HCT116 (cell line): Measurements from ENCODE around the gene TNFSF10. TPM values are rescaled to one million over a fixed set of nuclear protein-coding genes. Genes with fewer than 3 reads are reported as not detected.

Experiments used
- ATAC-seq: fragments of 200-7000 bp; cut with Tn5 transposase; 2 replicates; pipeline ENCODE4 v1.9.1; 2020; ENCODE audit warnings: mild to moderate bottlenecking, moderate library complexity
- BruUV-seq: library from RNA; stranded (reverse); fragments of 400-500 nt; replicated peaks from 2 replicates; lab custom pipeline; 2021; lab: Mats Ljungman, UMichigan
- CTCF ChIA-PET: fragments of 300-600 bp; sonication (Branson Sonifier 250); formaldehyde crosslinking; loops from one replicate; lab custom pipeline; 2021; ENCODE audit warnings: antibody characterized with exemption; lab: Charles Lee
- POLR2A ChIA-PET: fragments of 300-600, 350-600 bp; sonication (Branson Sonifier 250); formaldehyde crosslinking; loops from one replicate; lab custom pipeline; 2021; ENCODE audit warnings: antibody characterized with exemption; lab: Charles Lee
- RAD21 ChIA-PET, 2 experiments: fragments of 300-600 bp; sonication (Branson Sonifier 250); formaldehyde crosslinking; loops; one replicate each; lab custom pipeline; 2023; ENCODE audit warnings: low total read pairs in 2 of 2; ENCODE audit not compliant: uncharacterized antibody in 2 of 2, unreplicated experiment in 2 of 2, low non-redundant PET in 1 of 2; lab: Charles Lee
- DNase-seq: peaks from one replicate; pipeline ENCODE4 v3.0.0-alpha.2; 2010; ENCODE audit warnings: low read depth, low spot score
- H2AFZ ChIP-seq: fragments of 200-600 bp; shearing (Covaris generic), sonication (generic); 2 replicates; pipeline ENCODE4 v1.6.1; 2017; ENCODE audit warnings: low read depth, mixed run types, mixed read lengths, antibody characterized with exemption, low read length; ENCODE audit not compliant: poor library complexity, severe bottlenecking
- H3K27ac ChIP-seq: 2 replicates; pipeline ENCODE4 v1.5.1; 2012; ENCODE audit warnings: low read depth, low read length
- H3K27me3 ChIP-seq: fragments of 200-600 bp; sonication (generic); 2 replicates; pipeline ENCODE4 v1.6.1; 2016; ENCODE audit warnings: mixed run types, low read length, mixed read lengths; ENCODE audit not compliant: insufficient read depth
- H3K36me3 ChIP-seq, 2 experiments: fragments of 200-500 bp in 1 of 2; fragments of 200-600 bp in 1 of 2; sonication (Bioruptor generic) in 1 of 2; sonication (generic) in 1 of 2; 2 replicates each; pipeline versions ENCODE4 v1.5.1 to v1.6.1; 2014 to 2016; ENCODE audit warnings: low read length in 2 of 2, inconsistent platforms in 1 of 2, mixed read lengths in 1 of 2, mixed run types in 1 of 2; ENCODE audit not compliant: insufficient read depth in 2 of 2, control insufficient read depth in 1 of 2
- H3K4me1 ChIP-seq, 2 experiments: fragments of 200-600 bp in 1 of 2; sonication (generic) in 1 of 2; 2 replicates each; pipeline versions ENCODE4 v1.5.1 to v1.6.1; 2012 to 2017; ENCODE audit warnings: low read length in 2 of 2, inconsistent platforms in 1 of 2, mild to moderate bottlenecking in 1 of 2, mixed read lengths in 1 of 2, mixed run types in 1 of 2, moderate library complexity in 1 of 2; ENCODE audit not compliant: insufficient read depth in 2 of 2, control insufficient read depth in 1 of 2
- H3K4me2 ChIP-seq: fragments of 200-600 bp; sonication (generic); 2 replicates; pipeline ENCODE4 v1.6.1; 2017; ENCODE audit warnings: mixed run types, low read length, mixed read lengths
- H3K4me3 ChIP-seq, 2 experiments: fragments of 200-600 bp in 1 of 2; sonication (generic) in 1 of 2; replicated peaks in 1 of 2; 2 replicates each; pipeline ENCODE4 v1.5.1; 2011 to 2016; ENCODE audit warnings: low read length in 2 of 2, control low read depth in 1 of 2, low read depth in 1 of 2, mild to moderate bottlenecking in 1 of 2, mixed read lengths in 1 of 2, mixed run types in 1 of 2
- H3K79me2 ChIP-seq: fragments of 200-600 bp; sonication (generic); 2 replicates; pipeline ENCODE4 v1.6.1; 2017; ENCODE audit warnings: mild to moderate bottlenecking, mixed run types, low read length, moderate library complexity, mixed read lengths; ENCODE audit not compliant: insufficient read depth
- H3K9ac ChIP-seq: fragments of 200-600 bp; sonication (generic); 2 replicates; pipeline ENCODE4 v1.6.1; 2016; ENCODE audit warnings: low read length, mixed read lengths
- H3K9me2 ChIP-seq: fragments of 200-600 bp; sonication (generic), shearing (Covaris generic); 2 replicates; pipeline ENCODE4 v1.6.1; 2017; ENCODE audit warnings: mixed run types, mild to moderate bottlenecking, moderate library complexity; ENCODE audit not compliant: insufficient read depth
- H3K9me3 ChIP-seq, 2 experiments: fragments of 200-500 bp in 1 of 2; fragments of 200-600 bp in 1 of 2; sonication (Bioruptor generic) in 1 of 2; sonication (generic) in 1 of 2; 2 replicates each; pipeline ENCODE4 v1.6.1; 2014 to 2017; ENCODE audit warnings: low read length in 2 of 2, mixed read lengths in 2 of 2, inconsistent platforms in 1 of 2, low read depth in 1 of 2, mild to moderate bottlenecking in 1 of 2, mixed run types in 1 of 2, moderate library complexity in 1 of 2; ENCODE audit not compliant: control insufficient read depth in 1 of 2, insufficient read depth in 1 of 2
- H4K20me1 ChIP-seq: fragments of 200-600 bp; sonication (generic), shearing (Covaris generic); 2 replicates; pipeline ENCODE4 v1.6.1; 2017; ENCODE audit warnings: mixed run types, mild to moderate bottlenecking, moderate library complexity; ENCODE audit not compliant: insufficient read depth
- CBX3 ChIP-seq: IDR thresholded peaks from 2 replicates; pipeline ENCODE4 v1.6.1; 2012; ENCODE audit warnings: low read depth
- CEBPB ChIP-seq: IDR thresholded peaks from 2 replicates; pipeline ENCODE4 v1.6.1; 2012; ENCODE audit warnings: low read depth
- EZH2 ChIP-seq: fragments of 200-600 bp; sonication (generic); IDR thresholded peaks from 2 replicates; pipeline ENCODE4 v1.6.1; 2017; ENCODE audit warnings: antibody characterized with exemption, mixed run types
- JUND ChIP-seq: IDR thresholded peaks from 2 replicates; pipeline ENCODE4 v1.6.1; 2012
- POLR2A ChIP-seq: IDR thresholded peaks from 2 replicates; pipeline ENCODE4 v1.7.0; 2011; ENCODE audit warnings: borderline replicate concordance; ENCODE audit not compliant: insufficient read depth, insufficient read length; ENCODE audit errors: extremely low read depth
- POLR2AphosphoS5 ChIP-seq: IDR thresholded peaks from 2 replicates; pipeline ENCODE4 v1.6.1; 2011; ENCODE audit warnings: mild to moderate bottlenecking, low read depth, low read length, moderate library complexity
- SIN3A ChIP-seq: IDR thresholded peaks from 2 replicates; pipeline ENCODE4 v1.6.1; 2012; ENCODE audit warnings: low read depth
- YY1 ChIP-seq: IDR thresholded peaks from 2 replicates; pipeline ENCODE4 v1.6.1; 2011; ENCODE audit warnings: low read length, low read depth, moderate library complexity, mild to moderate bottlenecking; ENCODE audit not compliant: insufficient replicate concordance; ENCODE audit errors: extremely low read depth
- ZFX ChIP-seq: fragments of 450-650 bp; IDR thresholded peaks from 2 replicates; pipeline ENCODE4 v1.6.1; 2017
- ZNF274 ChIP-seq: fragments of 200-500 bp; sonication (Bioruptor generic); IDR thresholded peaks from 2 replicates; pipeline ENCODE4 v1.6.1; 2014; ENCODE audit warnings: mild to moderate bottlenecking, low read depth, low read length, inconsistent platforms
- intact Hi-C: fragments of 100-400 bp; cut with micrococcal nuclease; formaldehyde crosslinking; loops from 2 replicates; pipeline ENCODE4 v1.10.0; 2022
- total RNA-seq: library from RNA; stranded (reverse); gene quantifications from one replicate; pipeline ENCODE4 v1.2.1, GENCODE V29; 2021; ENCODE audit not compliant: unreplicated experiment
- TF ChIP-seq, protein P1 (sequence below): IDR thresholded peaks from 2 replicates; pipeline ENCODE4 v1.6.1; 2012

Gene TNFSF10
- total RNA-seq, 1 experiment from 2014 or later: 0.20 TPM

DNA sequence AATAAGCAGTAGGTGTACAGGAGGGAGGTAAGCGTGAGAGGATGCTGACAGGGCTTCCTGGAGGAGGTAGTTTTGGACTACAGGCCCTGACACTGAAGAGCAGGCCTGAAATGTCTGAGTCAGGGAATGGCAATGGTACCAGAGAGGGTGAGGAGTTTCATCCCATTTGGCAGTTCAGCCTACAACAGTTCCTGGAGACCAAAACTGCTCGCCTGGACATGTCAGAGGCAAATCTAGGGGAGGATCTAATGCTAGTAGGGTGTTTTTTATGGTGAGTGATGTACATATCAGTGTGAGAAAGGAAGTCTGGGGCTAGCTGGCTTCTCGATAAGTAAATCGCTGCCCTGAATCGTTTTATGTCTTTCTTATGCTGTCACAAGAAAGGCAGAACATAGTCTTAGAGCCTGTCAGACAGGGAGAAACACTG, 13.8 kb upstream of the TNFSF10 start:
- POLR2A ChIA-PET: no interaction called here
- Histone ChIP-seq H3K9me3 (no peaks in the 10 kb centered on the region), H3K4me3 (no peak overlapping the region), H3K27me3 (no peaks in the 10 kb centered on the region), H3K27ac (no peak overlapping the region), H4K20me1 (no peaks in the 10 kb centered on the region), H3K4me2 (no peak overlapping the region), H3K4me1 (peaks cover 14 to 17% of the 10 kb centered on the region in 2 experiments), H3K9me2 (no peaks in the 10 kb centered on the region), H3K9ac (no peak overlapping the region), H2AFZ (peak overlapping the region; percentile 49), H3K79me2 (no peaks in the 10 kb centered on the region), H3K36me3 (no peaks in the 10 kb centered on the region)
- ATAC-seq: no peak
- RAD21 ChIA-PET: no interaction called here
- intact Hi-C loops: no loop called here
- BruUV-seq: no TSS peak
- TF ChIP-seq SIN3A (no peak), POLR2A (no peak), CBX3 (no peak), ZNF274 (no peak), ZFX (no peak), EZH2 (no peak), JUND (no peak)
- DNase-seq: no peak
- CTCF ChIA-PET: no interaction called here

DNA sequence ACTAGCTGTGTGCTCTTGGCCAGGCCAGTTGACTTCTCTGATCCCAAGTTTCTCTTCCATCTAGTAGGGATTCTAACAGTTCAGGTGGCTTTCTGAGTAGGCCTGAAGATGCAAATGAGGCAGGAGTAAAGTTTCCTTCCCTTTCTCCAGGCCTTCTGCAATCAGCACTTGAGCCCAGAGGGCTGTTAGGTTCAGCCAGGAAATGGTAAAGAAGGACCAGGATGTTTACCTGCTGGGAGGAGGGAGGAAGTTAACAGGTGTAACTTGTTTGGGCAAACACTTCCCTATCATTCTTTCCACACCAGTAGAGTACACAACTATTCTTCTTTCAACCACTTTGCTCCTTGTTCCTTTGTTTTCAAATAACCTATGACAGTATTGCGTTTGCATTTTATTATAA, 13.3 kb upstream of the TNFSF10 start:
- Histone ChIP-seq H3K4me1 (peaks cover 9 to 12% of the 10 kb centered on the region in 2 experiments), H2AFZ (no peak overlapping the region)
- TF ChIP-seq YY1: no peak
- TF ChIP-seq CEBPB: no peak
- TF ChIP-seq POLR2AphosphoS5: no peak
- TF ChIP-seq, protein P1, sequence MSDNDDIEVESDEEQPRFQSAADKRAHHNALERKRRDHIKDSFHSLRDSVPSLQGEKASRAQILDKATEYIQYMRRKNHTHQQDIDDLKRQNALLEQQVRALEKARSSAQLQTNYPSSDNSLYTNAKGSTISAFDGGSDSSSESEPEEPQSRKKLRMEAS: no peak
- TF ChIP-seq POLR2A: no peak
- TF ChIP-seq SIN3A: no peak
- no peak for TF ChIP-seq ZFX
- TF ChIP-seq, all 23 proteins: peak for 0
- ChIA-PET RAD21 (no interaction called here), CTCF (no interaction called here), POLR2A (no interaction called here)
- Histone ChIP-seq H3K4me2 (no peak overlapping the region), H3K9me3 (no peaks in the 10 kb centered on the region), H3K36me3 (no peaks in the 10 kb centered on the region), H3K9me2 (no peaks in the 10 kb centered on the region), H4K20me1 (no peaks in the 10 kb centered on the region), H3K27me3 (no peaks in the 10 kb centered on the region), H3K79me2 (no peaks in the 10 kb centered on the region), H3K4me3 (no peak overlapping the region), H3K27ac (no peak overlapping the region), H3K9ac (no peak overlapping the region)
- no TSS peak for BruUV-seq
- DNase-seq (no peak), ATAC-seq (no peak)
- intact Hi-C loops: no loop called here
